Stimulated activated CD8-positive, alpha-beta memory T cell treated with anti-CD3 and anti-CD28 coated beads, Interleukin-7, amount 100 ng/mL, for 1 hour (primary cell): ENCODE results near the gene CPD.
"Not testable (repeated sequence)": the region's sequence is repeated elsewhere in the genome, so short reads cannot be mapped to it uniquely, and the experiment has no call there.

ENCODE experiments used
- DNase-seq, 2 donors: peaks; one replicate each; pipeline ENCODE4 v3.0.0-alpha.2; 2020; ENCODE audit warnings: low read depth in 2 of 2

The CPD gene

GRCh38 chr17:30388321-30389179 is 9.8 kb downstream of the CPD start:
- no peak for DNase-seq

- no peak for DNase-seq
Measured at GRCh38 chr17:30389756-30390300, 11.1 kb downstream of the CPD start.

- DNase-seq, result no peak
Measured at GRCh38 chr17:30391534-30391933, 12.8 kb downstream of the CPD start.

- no peak for DNase-seq
Measured at GRCh38 chr17:30393491-30393890, 14.8 kb downstream of the CPD start.

- DNase-seq, result no peak
Measured at GRCh38 chr17:30393911-30394867, 15.5 kb downstream of the CPD start.

- DNase-seq, result no peak
Measured at GRCh38 chr17:30395398-30396022, 16.8 kb downstream of the CPD start.

- DNase-seq, result no peak
Measured at GRCh38 chr17:30396129-30396528, 17.4 kb downstream of the CPD start.

- DNase-seq, result no peak
Measured at GRCh38 chr17:30396612-30397011, 17.9 kb downstream of the CPD start.

GRCh38 chr17:30398328-30399041 is 19.8 kb downstream of the CPD start:
- no peak for DNase-seq

- no peak for DNase-seq
Measured at GRCh38 chr17:30401097-30401496, 22.4 kb downstream of the CPD start.

- DNase-seq, result no peak
Measured at GRCh38 chr17:30405161-30405560, 26.4 kb downstream of the CPD start.

- not testable (repeated sequence) for DNase-seq
Measured at GRCh38 chr17:30410627-30411026, 31.9 kb downstream of the CPD start.

- not testable (repeated sequence) for DNase-seq
Measured at GRCh38 chr17:30412008-30412496, 33.3 kb downstream of the CPD start.

- no peak for DNase-seq
Measured at GRCh38 chr17:30413109-30413508, 34.4 kb downstream of the CPD start.

- DNase-seq, result no peak
Measured at GRCh38 chr17:30414486-30414885, 35.8 kb downstream of the CPD start.

GRCh38 chr17:30415491-30415890 is 36.8 kb downstream of the CPD start:
- DNase-seq, result no peak

GRCh38 chr17:30418070-30418469 is 39.3 kb downstream of the CPD start:
- not testable (repeated sequence) for DNase-seq

- DNase-seq, result no peak
Measured at GRCh38 chr17:30421592-30421991, 42.9 kb downstream of the CPD start.

GRCh38 chr17:30422171-30422570 is 43.4 kb downstream of the CPD start:
- DNase-seq, result no peak

- DNase-seq, result no peak
Measured at GRCh38 chr17:30424471-30424870, 45.7 kb downstream of the CPD start.

- no peak for DNase-seq
Measured at GRCh38 chr17:30426292-30426691, 47.6 kb downstream of the CPD start.
